ENCODE results near the gene KIAA0232. TPM values are rescaled to one million over a fixed set of nuclear protein-coding genes. Genes with fewer than 3 reads are reported as not detected.

KIAA0232 gene
- total RNA-seq, 1 experiment from 2014 or later = 15.6 TPM

GRCh38 chr4:6869944-6870343 lies 87.4 kb downstream of the KIAA0232 start:
- no peak for TF ChIP-seq CTCF (IDR thresholded peaks at IDR 0.05; ENCODE audit: unreplicated experiment)
- no peak for DNase-seq (ENCODE audit: unreplicated experiment)
- no peak overlapping the region for H3K4me3 Mint-ChIP-seq (ENCODE audit: unreplicated experiment)
- CTCF ChIA-PET = interaction anchor here (0.8 kb wide), 2 partner anchors 104 to 150 kb away, joined by 3 read pairs; no protein-coding TSS in a partner anchor
- intact Hi-C loops (cut with micrococcal nuclease) = loop anchor here (5.0 kb wide), 1 partner anchor 202 kb away; no protein-coding TSS in a partner anchor
- peaks cover 74% of the 10 kb centered on the region for H3K36me3 Mint-ChIP-seq (ENCODE audit: insufficient read depth, unreplicated experiment)
- no TSS peak for BruUV-seq (replicated peaks)
- no peaks in the 10 kb centered on the region for H3K9me3 Mint-ChIP-seq (ENCODE audit: unreplicated experiment)
- no peaks in the 10 kb centered on the region for H3K4me1 Mint-ChIP-seq (ENCODE audit: insufficient read depth, unreplicated experiment)
- no peak overlapping the region for H3K27ac Mint-ChIP-seq (ENCODE audit: low read depth, unreplicated experiment)
- POLR2A ChIA-PET = no interaction called here
- no peaks in the 10 kb centered on the region for H3K27me3 Mint-ChIP-seq (ENCODE audit: insufficient read depth, unreplicated experiment)

- no peaks in the 10 kb centered on the region for H3K9me3 Mint-ChIP-seq (ENCODE audit: unreplicated experiment)
- H3K4me1 Mint-ChIP-seq (ENCODE audit: insufficient read depth, unreplicated experiment) = no peaks in the 10 kb centered on the region
- H3K36me3 Mint-ChIP-seq (ENCODE audit: insufficient read depth, unreplicated experiment) = peaks cover 58% of the 10 kb centered on the region
- intact Hi-C loops (cut with micrococcal nuclease) = loop anchor here (1.0 to 5.0 kb wide), 4 partner anchors 91 to 199 kb away; partner anchors contain the start of gene KIAA0232
- H3K4me3 Mint-ChIP-seq (ENCODE audit: unreplicated experiment) = no peak overlapping the region
- TF ChIP-seq CTCF (IDR thresholded peaks at IDR 0.05; ENCODE audit: unreplicated experiment) = no peak
- no TSS peak for BruUV-seq (replicated peaks)
- ChIA-PET CTCF (interaction anchor here (0.6 to 7.5 kb wide), 54 partner anchors 10 to 344 kb away, joined by 3 to 208 read pairs (median 6); partner anchors contain the start of gene BLOC1S4), POLR2A (interaction anchor here (1.0 to 2.8 kb wide), 5 partner anchors 105 to 199 kb away, joined by 3 to 24 read pairs (median 12); partner anchors contain the start of gene MRFAP1L1)
- no peaks in the 10 kb centered on the region for H3K27me3 Mint-ChIP-seq (ENCODE audit: insufficient read depth, unreplicated experiment)
- no peak overlapping the region for H3K27ac Mint-ChIP-seq (ENCODE audit: low read depth, unreplicated experiment)
- peak; percentile 34 for DNase-seq (ENCODE audit: unreplicated experiment)
Measured at GRCh38 chr4:6873291-6873690, 90.8 kb downstream of the KIAA0232 start.

GRCh38 chr4:6873792-6874461 lies 91.4 kb downstream of the KIAA0232 start:
- BruUV-seq (replicated peaks) = no TSS peak
- H3K4me3 Mint-ChIP-seq (ENCODE audit: unreplicated experiment) = no peak overlapping the region
- ChIA-PET CTCF (interaction anchor here (0.6 to 7.5 kb wide), 58 partner anchors 10 to 1225 kb away, joined by 3 to 208 read pairs (median 5); partner anchors contain the start of genes BLOC1S4 and MRFAP1L1), POLR2A (interaction anchor here (0.6 to 2.8 kb wide), 7 partner anchors 9 to 200 kb away, joined by 3 to 24 read pairs (median 4); partner anchors contain the start of gene MRFAP1L1)
- no peaks in the 10 kb centered on the region for H3K27me3 Mint-ChIP-seq (ENCODE audit: insufficient read depth, unreplicated experiment)
- H3K4me1 Mint-ChIP-seq (ENCODE audit: insufficient read depth, unreplicated experiment) = no peaks in the 10 kb centered on the region
- no peak overlapping the region for H3K27ac Mint-ChIP-seq (ENCODE audit: low read depth, unreplicated experiment)
- H3K36me3 Mint-ChIP-seq (ENCODE audit: insufficient read depth, unreplicated experiment) = peaks cover 58% of the 10 kb centered on the region
- TF ChIP-seq CTCF (IDR thresholded peaks at IDR 0.05; ENCODE audit: unreplicated experiment) = peak; percentile 88
- H3K9me3 Mint-ChIP-seq (ENCODE audit: unreplicated experiment) = no peaks in the 10 kb centered on the region
- peak; percentile 65 for DNase-seq (ENCODE audit: unreplicated experiment)
- intact Hi-C loops (cut with micrococcal nuclease) = loop anchor here (1.0 to 5.0 kb wide), 4 partner anchors 92 to 200 kb away; partner anchors contain the start of gene KIAA0232

GRCh38 chr4:6874981-6875380 lies 92.5 kb downstream of the KIAA0232 start:
- H3K36me3 Mint-ChIP-seq (ENCODE audit: insufficient read depth, unreplicated experiment) = peaks cover 61% of the 10 kb centered on the region
- intact Hi-C loops (cut with micrococcal nuclease) = loop anchor here (5.0 kb wide), 1 partner anchor 197 kb away; no protein-coding TSS in a partner anchor
- CTCF ChIA-PET = interaction anchor here (0.5 to 7.5 kb wide), 18 partner anchors 10 to 460 kb away, joined by 3 to 208 read pairs (median 14); partner anchors contain the start of gene BLOC1S4
- no peak overlapping the region for H3K4me3 Mint-ChIP-seq (ENCODE audit: unreplicated experiment)
- POLR2A ChIA-PET = interaction anchor here (0.8 to 2.8 kb wide), 3 partner anchors 155 to 201 kb away, joined by 3 to 24 read pairs (median 13); a partner anchor contains a TSS
- H3K27me3 Mint-ChIP-seq (ENCODE audit: insufficient read depth, unreplicated experiment) = no peaks in the 10 kb centered on the region
- TF ChIP-seq CTCF (IDR thresholded peaks at IDR 0.05; ENCODE audit: unreplicated experiment) = no peak
- no TSS peak for BruUV-seq (replicated peaks)
- no peak for DNase-seq (ENCODE audit: unreplicated experiment)
- H3K27ac Mint-ChIP-seq (ENCODE audit: low read depth, unreplicated experiment) = peak overlapping the region; percentile 9
- H3K9me3 Mint-ChIP-seq (ENCODE audit: unreplicated experiment) = no peaks in the 10 kb centered on the region
- no peaks in the 10 kb centered on the region for H3K4me1 Mint-ChIP-seq (ENCODE audit: insufficient read depth, unreplicated experiment)
